Keratinocyte (primary cell): Measurements from ENCODE around the gene CNTNAP2. TPM values are rescaled to one million over a fixed set of nuclear protein-coding genes. Genes with fewer than 3 reads are reported as not detected.

Experiments
- DNase-seq: peaks from one replicate; pipeline ENCODE4 v3.0.0-alpha.2; 2011; ENCODE audit warnings: low read depth, missing footprints, low spot score
- FAIRE-seq: peaks from 2 replicates; lab custom pipeline; 2011; peaks lifted over from hg19 to GRCh38; lab: Jason Lieb, UNC
- H2AFZ ChIP-seq: 2 replicates; pipeline ENCODE4 v1.6.0; 2012; ENCODE audit warnings: low read length, control low read depth, inconsistent platforms; ENCODE audit not compliant: control insufficient read depth
- H3K27ac ChIP-seq: 2 replicates; pipeline ENCODE4 v1.5.1; 2011; ENCODE audit warnings: low read length; ENCODE audit not compliant: control insufficient read depth, insufficient read depth
- H3K27me3 ChIP-seq: 3 replicates; pipeline ENCODE4 v1.6.0; 2011; ENCODE audit warnings: low read length; ENCODE audit not compliant: control insufficient read depth, insufficient read depth; ENCODE audit errors: extremely low read depth
- H3K36me3 ChIP-seq, 2 experiments: 2 replicates in 1 of 2; 3 replicates in 1 of 2; pipeline ENCODE4 v1.5.1; 2011; ENCODE audit warnings: low read length in 2 of 2, mild to moderate bottlenecking in 1 of 2; ENCODE audit not compliant: control insufficient read depth in 2 of 2, insufficient read depth in 2 of 2; ENCODE audit errors: extremely low read depth in 1 of 2
- H3K4me1 ChIP-seq: 3 replicates; pipeline ENCODE4 v1.5.1; 2011; ENCODE audit warnings: low read length; ENCODE audit not compliant: control insufficient read depth, insufficient read depth; ENCODE audit errors: extremely low read depth
- H3K4me2 ChIP-seq: 3 replicates; pipeline ENCODE4 v1.6.0; 2011; ENCODE audit warnings: low read depth, low read length; ENCODE audit not compliant: control insufficient read depth, insufficient read depth; ENCODE audit errors: extremely low read depth
- H3K4me3 ChIP-seq, 3 experiments: fragments of 200-600 bp in 1 of 3; sonication (generic) in 1 of 3; 2 replicates in 2 of 3; 3 replicates in 1 of 3; pipeline ENCODE4 v1.5.1; 2011 to 2016; ENCODE audit warnings: low read length in 3 of 3, mild to moderate bottlenecking in 3 of 3, control low read depth in 2 of 3, inconsistent platforms in 1 of 3, low read depth in 1 of 3, mixed read lengths in 1 of 3, mixed run types in 1 of 3, moderate library complexity in 1 of 3; ENCODE audit not compliant: control insufficient read depth in 2 of 3, insufficient read depth in 2 of 3; ENCODE audit errors: extremely low read depth in 1 of 3
- H3K79me2 ChIP-seq: 2 replicates; pipeline ENCODE4 v1.6.0; 2012; ENCODE audit warnings: low read length; ENCODE audit not compliant: control insufficient read depth, insufficient read depth
- H3K9ac ChIP-seq: 3 replicates; pipeline ENCODE4 v1.6.0; 2011; ENCODE audit warnings: low read length; ENCODE audit not compliant: control insufficient read depth, insufficient read depth; ENCODE audit errors: extremely low read depth
- H3K9me1 ChIP-seq: 3 replicates; pipeline ENCODE4 v1.6.0; 2011; ENCODE audit warnings: low read length; ENCODE audit not compliant: control insufficient read depth, insufficient read depth; ENCODE audit errors: extremely low read depth
- H3K9me3 ChIP-seq: 2 replicates; pipeline ENCODE4 v1.5.1; 2012; ENCODE audit warnings: low read depth, low read length; ENCODE audit not compliant: control insufficient read depth
- H4K20me1 ChIP-seq: 3 replicates; pipeline ENCODE4 v1.6.0; 2011; ENCODE audit warnings: low read length; ENCODE audit not compliant: control insufficient read depth, insufficient read depth; ENCODE audit errors: extremely low read depth
- CTCF ChIP-seq, 3 experiments: IDR thresholded peaks in 1 of 3; conservative IDR thresholded peaks in 1 of 3; optimal IDR thresholded peaks in 1 of 3; 2 replicates in 2 of 3; 3 replicates in 1 of 3; pipeline versions ENCODE3 to v1.5.1; 2011; ENCODE audit warnings: low read length in 3 of 3, mild to moderate bottlenecking in 3 of 3, moderate library complexity in 2 of 3, control low read depth in 1 of 3, inconsistent platforms in 1 of 3; ENCODE audit not compliant: insufficient read depth in 2 of 3; ENCODE audit errors: extremely low read depth in 1 of 3
- EZH2 ChIP-seq: IDR thresholded peaks from one replicate; pipeline ENCODE4 v1.6.1; 2012; ENCODE audit warnings: inconsistent platforms, mild to moderate bottlenecking, low read length, moderate library complexity
- dilution Hi-C: fragments of 300-500 bp; cut with MboI; formaldehyde crosslinking; loops from one replicate; pipeline ENCODE4 v1.7.0; 2020; ENCODE audit warnings: low sequenced_read_pairs; ENCODE audit not compliant: extremely low pct_ligation_motif_present
- polyA plus RNA-seq, 5 experiments: library from polyadenylated mRNA; depleted of rRNA in 3 of 5; stranded (reverse) in 3 of 5; stranded (forward) in 1 of 5; unstranded in 1 of 5; fragments of >200 nt; gene quantifications; 1 replicate in 1 of 5; 2 replicates in 3 of 5; 3 replicates in 1 of 5; pipeline versions ENCODE4 v1.2.1 to v1.2.3, GENCODE V29; 2011 to 2012; ENCODE audit warnings: missing spikeins in 2 of 5, low read depth in 1 of 5, low replicate concordance in 1 of 5

CNTNAP2 gene
- polyA plus RNA-seq, 1 donor (not counting 4 experiments of a cell fraction or from before 2014, with no cell fraction given), result 1.4 TPM

- DNase-seq, result no peak
- H3K4me3 ChIP-seq, result no peak overlapping the region
- H3K27me3 ChIP-seq, result no peaks in the 10 kb centered on the region
- no peak overlapping the region for H3K9ac ChIP-seq
- H3K36me3 ChIP-seq, result no peaks in the 10 kb centered on the region
- H3K9me3 ChIP-seq, result no peaks in the 10 kb centered on the region
- no peaks in the 10 kb centered on the region for H4K20me1 ChIP-seq
- H2AFZ ChIP-seq, result no peak overlapping the region
- H3K9me1 ChIP-seq, result no peaks in the 10 kb centered on the region
- TF ChIP-seq EZH2 (no peak), CTCF (optimal IDR thresholded peaks at IDR 0.05 in 1 of 3, IDR thresholded peaks at IDR 0.05 in 1 of 3, conservative IDR thresholded peaks at IDR 0.05 in 1 of 3; ENCODE audit: extremely low read depth in 1 of 3, insufficient read depth in 2 of 3, low read length in 3 of 3) (no peak)
- H3K4me2 ChIP-seq, result no peak overlapping the region
- H3K79me2 ChIP-seq, result no peaks in the 10 kb centered on the region
- no peak overlapping the region for H3K27ac ChIP-seq
- H3K4me1 ChIP-seq, result no peaks in the 10 kb centered on the region
- dilution Hi-C loops, result no loop called here
- no peak for FAIRE-seq
Observed at GRCh38 chr7:147497246-147497645, 1380.6 kb downstream of the CNTNAP2 start.

- Histone ChIP-seq H4K20me1 (no peaks in the 10 kb centered on the region), H3K9me3 (no peaks in the 10 kb centered on the region), H3K9ac (no peak overlapping the region), H3K27ac (no peak overlapping the region), H3K27me3 (no peaks in the 10 kb centered on the region), H2AFZ (no peak overlapping the region), H3K4me1 (no peaks in the 10 kb centered on the region), H3K79me2 (no peaks in the 10 kb centered on the region), H3K36me3 (no peaks in the 10 kb centered on the region), H3K9me1 (no peaks in the 10 kb centered on the region), H3K4me2 (no peak overlapping the region), H3K4me3 (no peak overlapping the region)
- FAIRE-seq (no peak), DNase-seq (no peak)
- no peak for TF ChIP-seq CTCF (optimal IDR thresholded peaks at IDR 0.05 in 1 of 3, IDR thresholded peaks at IDR 0.05 in 1 of 3, conservative IDR thresholded peaks at IDR 0.05 in 1 of 3; ENCODE audit: extremely low read depth in 1 of 3, insufficient read depth in 2 of 3, low read length in 3 of 3)
- dilution Hi-C loops, result no loop called here
Observed at GRCh38 chr7:147498081-147498480, 1381.5 kb downstream of the CNTNAP2 start.
